Measurements from ENCODE around the gene STX5. TPM values are rescaled to one million over a fixed set of nuclear protein-coding genes. Genes with fewer than 3 reads are reported as not detected.
"Not testable (repeated sequence)": the region's sequence is repeated elsewhere in the genome, so short reads cannot be mapped to it uniquely, and the experiment has no call there.

STX5 gene
- total RNA-seq, 1 donor = 56.3 TPM

GRCh38 chr11:62854825-62855570, 23.1 kb upstream of the STX5 start:
- no peak for DNase-seq (ENCODE audit: low read depth in 2 of 3, low spot score in 2 of 3)

- no peak for DNase-seq (ENCODE audit: low read depth in 2 of 3, low spot score in 2 of 3)
Measured at GRCh38 chr11:62854013-62854824, 22.4 kb upstream of the STX5 start.

DNA sequence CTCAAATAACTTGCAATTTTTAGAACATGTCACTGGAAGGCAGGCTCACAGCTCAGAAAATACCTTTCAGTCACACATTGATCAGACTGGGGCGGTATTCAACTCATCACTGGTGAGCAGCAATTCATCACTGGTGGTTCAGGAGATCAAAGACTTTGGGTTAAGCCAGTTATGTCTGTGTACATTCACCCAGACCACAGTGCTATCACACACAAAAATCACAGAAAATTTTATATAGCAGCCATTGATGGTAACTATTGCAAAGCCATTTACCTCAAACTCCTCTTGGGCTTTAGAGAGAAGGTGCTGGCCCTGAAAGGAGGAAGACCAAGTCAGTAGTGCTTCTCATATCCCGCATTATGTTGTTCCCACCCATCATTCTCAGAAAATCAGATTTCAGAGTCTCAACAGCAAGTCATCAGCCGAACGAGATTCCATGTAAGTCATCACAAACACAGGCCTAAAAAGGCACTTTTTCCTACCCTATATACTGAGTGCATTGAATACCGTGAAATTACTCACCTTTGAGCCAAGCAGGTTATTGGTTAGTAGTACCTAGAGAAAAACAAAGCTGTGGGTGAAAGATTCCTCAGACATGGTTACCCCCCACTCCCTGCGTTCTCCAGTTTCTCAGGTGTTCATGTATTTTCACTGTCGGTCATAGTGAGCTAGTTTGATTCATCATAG, 21.6 kb upstream of the STX5 start:
- DNase-seq (ENCODE audit: low read depth in 2 of 3, low spot score in 2 of 3) = no peak

DNA sequence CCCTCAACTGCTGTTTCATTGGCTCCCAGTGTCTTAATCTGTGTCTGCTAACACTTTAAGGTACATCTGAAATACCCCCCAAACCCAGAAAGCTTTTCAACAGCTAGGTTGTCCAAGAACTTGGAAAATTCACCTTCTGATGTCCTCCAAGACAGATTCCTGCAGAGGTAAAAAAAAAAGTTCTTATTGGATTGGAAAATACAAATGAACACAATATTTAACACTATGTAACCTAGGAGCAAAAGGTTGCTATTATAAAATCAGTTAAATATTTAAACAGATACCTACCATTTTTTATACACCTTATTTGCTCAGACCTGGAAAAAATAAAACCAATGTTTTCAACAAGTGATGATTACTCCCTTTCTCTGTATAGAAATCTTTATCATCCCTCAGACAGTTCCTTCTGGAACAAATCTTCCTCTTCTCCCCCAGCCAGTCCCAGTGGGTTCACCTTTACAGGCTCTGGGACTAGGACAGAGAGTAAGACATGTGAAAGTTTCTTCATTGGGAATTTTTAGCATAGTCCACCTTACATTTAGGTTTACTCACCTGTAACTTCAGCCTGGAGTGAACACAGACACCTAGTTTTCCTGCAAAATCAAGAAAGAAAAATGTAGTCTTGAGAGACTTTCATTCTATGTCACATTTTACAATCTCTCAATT, 20.8 kb upstream of the STX5 start:
- no peak for DNase-seq (ENCODE audit: low read depth in 2 of 3, low spot score in 2 of 3)

GRCh38 chr11:62851807-62852522, 20.1 kb upstream of the STX5 start:
- no peak for DNase-seq (ENCODE audit: low read depth in 2 of 3, low spot score in 2 of 3)

DNA sequence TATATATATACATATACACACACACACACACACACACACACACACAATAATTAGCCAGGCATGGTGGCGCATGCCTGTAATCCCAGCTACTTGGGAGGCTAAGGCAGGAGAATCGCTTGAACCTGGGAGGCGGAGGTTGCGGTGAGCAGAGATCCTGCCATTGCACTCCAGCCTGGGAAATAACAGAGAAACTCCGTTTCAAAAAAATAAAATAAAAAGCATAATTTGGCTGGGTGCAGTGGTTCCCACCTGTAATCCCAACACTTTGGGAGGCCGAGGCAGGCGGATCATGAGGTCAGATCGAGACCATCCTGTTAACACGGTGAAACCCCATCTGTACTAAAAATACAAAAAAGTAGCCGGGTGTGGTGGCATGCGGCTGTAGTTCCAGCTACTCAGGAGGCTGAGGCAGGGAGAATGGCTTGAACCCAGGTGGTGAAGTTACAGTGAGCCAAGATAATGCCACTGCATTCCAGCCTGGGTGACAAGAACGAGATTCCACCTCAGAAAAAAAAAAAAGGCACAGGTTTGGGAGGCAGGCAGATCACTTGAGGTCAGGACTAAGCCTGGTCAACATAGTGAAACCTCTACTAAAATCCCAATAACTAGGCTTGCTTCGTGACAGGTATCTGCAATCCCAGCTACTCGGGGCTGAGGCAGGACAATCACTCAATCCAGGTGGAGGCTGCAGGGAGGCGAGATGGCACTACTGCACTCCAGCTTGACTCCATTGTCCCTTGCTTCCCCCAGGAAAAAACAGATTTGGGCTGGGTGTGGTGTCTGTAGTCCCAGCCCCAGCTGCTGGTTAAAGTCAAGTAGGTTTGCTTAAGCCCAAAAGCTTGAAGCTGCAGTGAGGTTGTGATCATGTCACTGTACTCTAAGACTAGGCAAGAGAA, 19.3 kb upstream of the STX5 start:
- no peak for DNase-seq (ENCODE audit: low read depth in 2 of 3, low spot score in 2 of 3)

GRCh38 chr11:62847767-62848314, 16.0 kb upstream of the STX5 start:
- DNase-seq (ENCODE audit: low read depth in 2 of 3, low spot score in 2 of 3) = no peak

GRCh38 chr11:62846177-62846576, 14.3 kb upstream of the STX5 start:
- DNase-seq (ENCODE audit: low read depth in 2 of 3, low spot score in 2 of 3) = no peak

- no peak for DNase-seq (ENCODE audit: low read depth in 2 of 3, low spot score in 2 of 3)
Measured at GRCh38 chr11:62844154-62844553, 12.3 kb upstream of the STX5 start.

- no peak for DNase-seq (ENCODE audit: low read depth in 2 of 3, low spot score in 2 of 3)
Measured at GRCh38 chr11:62843466-62843865, 11.6 kb upstream of the STX5 start.

- DNase-seq (ENCODE audit: low read depth in 2 of 3, low spot score in 2 of 3) = not testable (repeated sequence)
Measured at GRCh38 chr11:62842891-62843290, 11.0 kb upstream of the STX5 start.

DNA sequence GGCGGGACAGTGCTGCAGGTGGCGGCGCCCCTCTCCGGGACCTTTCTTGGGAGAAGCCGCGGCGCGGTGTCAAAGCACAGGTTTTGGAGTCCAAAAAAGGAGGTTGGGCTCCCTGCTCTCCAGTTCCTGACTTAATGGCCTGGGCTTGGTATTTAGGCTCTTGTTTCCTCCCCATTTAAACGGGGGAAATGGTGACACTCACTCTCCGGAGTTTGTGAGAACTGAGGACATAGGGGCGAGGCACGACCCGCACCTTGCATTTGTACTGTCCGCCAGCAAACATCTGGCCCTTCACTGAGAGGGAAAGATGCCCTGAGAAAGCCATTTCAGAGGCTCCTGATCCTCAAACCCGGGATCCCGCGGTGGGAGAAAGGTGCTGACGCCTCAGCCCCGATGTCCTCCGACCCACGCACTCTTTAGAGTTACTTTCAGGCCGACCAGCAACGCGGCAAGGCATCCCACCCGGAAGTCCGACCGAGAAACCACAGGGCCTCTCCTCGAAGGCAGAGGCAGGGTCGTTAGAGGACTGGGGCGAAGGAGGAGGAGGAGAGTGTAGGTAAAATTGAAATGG, 10.4 kb upstream of the STX5 start:
- peak in 2 of 3 donors; percentile 27 to 40 for DNase-seq (ENCODE audit: low read depth in 2 of 3, low spot score in 2 of 3)

DNA sequence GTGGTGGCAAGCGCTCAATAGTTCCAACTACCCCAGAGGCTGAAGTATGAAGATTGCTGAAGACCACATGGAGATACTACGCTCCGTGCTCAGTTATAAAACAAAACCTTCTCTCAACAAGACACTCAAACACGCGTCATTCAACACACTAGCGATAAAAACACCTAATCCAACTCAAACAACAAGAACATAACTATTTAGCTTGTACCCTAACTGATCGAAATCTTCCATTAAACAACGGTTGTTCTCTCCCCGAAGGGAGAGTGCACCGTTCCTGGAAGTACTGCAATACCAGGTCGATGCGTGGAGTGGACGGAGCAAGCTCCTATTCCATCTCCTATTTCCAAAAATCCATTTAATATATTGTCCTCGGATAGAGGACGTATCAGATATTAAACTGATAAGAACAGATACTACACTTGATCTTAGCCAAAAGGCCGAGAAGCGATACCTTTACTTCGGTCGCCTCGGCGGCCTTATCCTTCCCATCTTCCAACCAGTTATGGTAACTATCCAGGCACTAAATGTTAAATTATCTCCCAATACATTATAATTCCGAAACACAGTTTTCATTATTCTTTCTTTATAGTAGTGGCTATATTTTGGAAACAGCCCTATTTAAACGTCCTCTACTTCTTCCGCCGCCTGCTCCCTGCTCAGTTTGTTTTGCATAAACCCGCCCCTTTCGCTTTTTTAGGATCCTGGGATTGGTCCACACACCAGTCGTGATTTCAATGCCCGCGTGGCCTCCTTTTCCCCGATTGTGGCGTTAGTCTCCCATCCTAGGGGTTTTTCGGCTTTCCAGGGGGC, 9.7 kb upstream of the STX5 start:
- peak; percentile 85 to 97 (median 87) for DNase-seq (ENCODE audit: low read depth in 2 of 3, low spot score in 2 of 3)

DNA sequence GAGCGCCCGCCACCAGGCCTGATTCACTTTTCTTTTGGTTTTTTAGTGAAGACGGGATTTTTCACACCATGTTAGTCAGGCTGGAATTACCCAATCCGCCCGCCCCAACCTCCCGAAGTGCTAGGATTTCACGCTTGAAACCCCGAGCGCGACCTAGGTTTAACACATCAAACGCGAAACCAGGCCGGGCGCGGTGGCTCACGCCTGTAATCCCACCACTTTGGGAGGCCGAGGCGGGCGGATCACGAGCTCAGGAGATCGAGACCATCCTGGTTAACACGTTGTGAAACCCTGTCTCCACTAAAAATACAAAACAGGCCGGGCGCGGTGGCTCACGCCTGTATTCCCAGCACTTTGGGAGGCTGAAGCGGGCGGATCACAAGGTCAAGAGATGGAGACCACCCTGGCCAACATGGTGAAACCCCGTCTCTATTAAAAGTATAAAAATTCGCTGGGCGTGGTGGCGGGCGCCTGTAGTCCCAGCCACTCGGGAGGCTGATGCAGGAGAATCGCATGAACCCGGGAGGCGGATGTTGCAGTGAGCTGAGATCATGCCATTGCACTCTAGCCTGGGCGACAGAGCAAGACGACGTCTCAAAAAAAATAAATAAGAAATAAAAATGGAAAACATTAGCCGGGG, 9.0 kb upstream of the STX5 start:
- DNase-seq (ENCODE audit: low read depth in 2 of 3, low spot score in 2 of 3) = not testable (repeated sequence)

DNA sequence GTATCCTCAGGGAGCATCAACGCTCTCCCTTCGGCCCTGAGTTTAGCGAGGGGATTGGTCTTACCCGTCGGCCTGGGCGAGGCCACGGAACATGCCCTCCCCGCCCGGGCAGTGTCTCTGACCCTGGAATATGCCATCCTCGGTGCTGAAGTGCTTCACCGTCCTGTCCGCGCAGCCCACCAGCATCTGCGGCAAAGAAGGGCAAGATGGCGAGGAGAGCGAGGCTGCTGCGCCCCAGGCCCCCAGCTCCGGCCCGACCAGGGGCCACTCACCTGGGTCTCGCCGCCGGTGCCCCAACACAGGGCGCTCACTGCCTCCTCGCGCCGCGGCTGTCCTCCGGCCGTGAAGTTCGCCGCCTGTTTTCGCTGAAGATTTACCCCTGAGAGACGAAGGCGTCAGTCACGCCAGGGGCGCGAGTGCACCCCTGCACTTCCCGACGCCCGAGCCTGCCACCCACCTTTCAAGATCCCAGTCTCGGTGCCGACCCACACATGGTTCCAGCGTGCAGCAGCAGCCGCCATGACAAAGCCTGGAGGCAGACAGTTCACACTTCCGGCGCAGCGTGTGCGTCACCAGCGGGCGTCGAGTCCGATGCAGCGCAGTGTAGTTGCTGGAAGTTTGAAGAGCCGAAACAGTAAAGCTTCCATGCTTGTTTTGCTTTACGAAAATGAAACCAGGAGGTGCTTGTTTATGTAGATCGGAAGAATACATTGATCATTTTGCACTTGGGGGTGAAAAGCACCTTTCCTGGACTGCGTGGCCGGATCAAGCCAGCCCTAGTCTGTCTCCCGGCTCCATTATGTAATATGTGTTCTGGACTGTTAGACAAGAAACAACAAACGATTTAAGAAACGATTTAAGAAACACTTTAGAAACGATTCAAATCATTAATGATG, 7.4 kb upstream of the STX5 start, which contains the start of gene WDR74:
Gene WDR74 (minus strand): TSS at position 541 of the 896 bp plus-strand sequence. CDS start 20 bp downstream, at position 521.
- DNase-seq (ENCODE audit: low read depth in 2 of 3, low spot score in 2 of 3) = peak; percentile 85 to 97 (median 93)

DNA sequence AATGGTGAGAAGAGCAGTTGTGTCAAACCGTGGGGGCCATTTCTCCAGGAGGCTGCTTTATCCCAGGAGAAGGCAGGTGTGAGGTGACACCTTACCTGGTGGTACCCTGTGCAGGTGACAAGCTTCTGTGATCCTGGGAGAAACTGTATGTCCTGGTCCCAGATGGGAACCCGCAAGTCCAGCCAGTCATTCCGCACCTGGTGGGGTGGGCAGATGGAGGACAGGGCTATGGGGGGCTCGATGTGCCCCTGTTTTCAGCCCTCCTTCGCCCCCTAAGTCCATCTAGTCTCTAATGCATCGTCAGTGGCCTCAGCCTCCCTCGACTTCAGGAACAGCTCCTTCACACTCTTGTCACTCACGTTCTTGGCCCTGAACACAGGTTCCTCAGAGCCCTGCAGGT, 3.5 kb upstream of the STX5 start:
- DNase-seq (ENCODE audit: low read depth in 2 of 3, low spot score in 2 of 3) = no peak
